ENCODE results near the gene CDK15.

The CDK15 gene

GRCh38 chr2:201939453-201939941 is 133.2 kb downstream of the CDK15 start:
- no peak for DNase-seq (ENCODE audit: low spot score)

GRCh38 chr2:201942531-201942930 is 136.2 kb downstream of the CDK15 start:
- no peak for DNase-seq (ENCODE audit: low spot score)
